ENCODE measurements around the gene HDAC9. TPM values are rescaled to one million over a fixed set of nuclear protein-coding genes. Genes with fewer than 3 reads are reported as not detected.

HDAC9 gene
- total RNA-seq, 2 experiments from 2014 or later, result not detected

- DNase-seq, result no peak
- CTCF ChIA-PET, result no interaction called here
- H3K36me3 Mint-ChIP-seq (ENCODE audit: low read depth), result no peaks in the 10 kb centered on the region
- H3K4me1 Mint-ChIP-seq (ENCODE audit: low read depth), result no peaks in the 10 kb centered on the region
- no peaks in the 10 kb centered on the region for H3K9me3 Mint-ChIP-seq
- H3K4me3 Mint-ChIP-seq, result no peak overlapping the region
- no peak overlapping the region for H3K27ac Mint-ChIP-seq
- H3K27me3 Mint-ChIP-seq (ENCODE audit: low read depth), result no peaks in the 10 kb centered on the region
- intact Hi-C loops (cut with micrococcal nuclease), result no loop called here
Observed at GRCh38 chr7:18756378-18757050, 261.0 kb downstream of the HDAC9 start.

- H3K4me1 Mint-ChIP-seq (ENCODE audit: low read depth), result no peaks in the 10 kb centered on the region
- no peak overlapping the region for H3K27ac Mint-ChIP-seq
- H3K9me3 Mint-ChIP-seq, result no peaks in the 10 kb centered on the region
- CTCF ChIA-PET, result no interaction called here
- DNase-seq, result no peak
- no peaks in the 10 kb centered on the region for H3K27me3 Mint-ChIP-seq (ENCODE audit: low read depth)
- H3K4me3 Mint-ChIP-seq, result no peak overlapping the region
- no peaks in the 10 kb centered on the region for H3K36me3 Mint-ChIP-seq (ENCODE audit: low read depth)
- intact Hi-C loops (cut with micrococcal nuclease), result no loop called here
Observed at GRCh38 chr7:18760046-18760445, 264.5 kb downstream of the HDAC9 start.

- intact Hi-C loops (cut with micrococcal nuclease), result no loop called here
- Mint-ChIP-seq H3K9me3 (no peaks in the 10 kb centered on the region), H3K4me3 (no peak overlapping the region), H3K36me3 (ENCODE audit: low read depth) (no peaks in the 10 kb centered on the region), H3K27ac (no peak overlapping the region), H3K27me3 (ENCODE audit: low read depth) (no peaks in the 10 kb centered on the region), H3K4me1 (ENCODE audit: low read depth) (no peaks in the 10 kb centered on the region)
- CTCF ChIA-PET, result no interaction called here
- DNase-seq, result no peak
Observed at GRCh38 chr7:18760631-18761445, 265.3 kb downstream of the HDAC9 start.

GRCh38 chr7:18762189-18762588 lies 266.6 kb downstream of the HDAC9 start:
- no peaks in the 10 kb centered on the region for H3K36me3 Mint-ChIP-seq (ENCODE audit: low read depth)
- no peaks in the 10 kb centered on the region for H3K4me1 Mint-ChIP-seq (ENCODE audit: low read depth)
- no peaks in the 10 kb centered on the region for H3K27me3 Mint-ChIP-seq (ENCODE audit: low read depth)
- CTCF ChIA-PET, result no interaction called here
- H3K4me3 Mint-ChIP-seq, result no peak overlapping the region
- no peak overlapping the region for H3K27ac Mint-ChIP-seq
- no peak for DNase-seq
- no peaks in the 10 kb centered on the region for H3K9me3 Mint-ChIP-seq
- intact Hi-C loops (cut with micrococcal nuclease), result no loop called here

DNA sequence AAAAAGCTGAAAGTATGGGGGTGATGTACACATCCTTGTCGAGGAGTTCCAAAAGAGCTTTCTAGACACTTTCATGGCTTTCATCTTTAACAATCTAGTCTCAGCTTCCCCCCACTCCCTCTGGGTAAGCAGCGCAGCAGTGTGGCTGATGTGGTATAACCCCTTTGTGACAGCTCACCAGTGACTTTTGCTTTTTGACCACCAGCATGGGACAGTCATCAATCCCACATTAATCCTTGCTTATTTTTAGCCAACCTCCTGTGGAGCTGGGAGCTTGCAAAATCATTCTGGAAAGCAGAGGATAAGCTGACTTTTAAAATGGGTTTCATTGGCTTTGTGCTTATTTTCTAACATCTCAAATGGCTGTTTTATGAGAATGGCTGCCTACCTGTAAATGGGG lies 272.7 kb downstream of the HDAC9 start:
- Mint-ChIP-seq H3K9me3 (no peaks in the 10 kb centered on the region), H3K4me1 (ENCODE audit: low read depth) (no peaks in the 10 kb centered on the region), H3K27me3 (ENCODE audit: low read depth) (no peaks in the 10 kb centered on the region), H3K36me3 (ENCODE audit: low read depth) (no peaks in the 10 kb centered on the region), H3K27ac (no peak overlapping the region), H3K4me3 (no peak overlapping the region)
- no peak for DNase-seq
- CTCF ChIA-PET, result no interaction called here
- intact Hi-C loops (cut with micrococcal nuclease), result no loop called here

DNA sequence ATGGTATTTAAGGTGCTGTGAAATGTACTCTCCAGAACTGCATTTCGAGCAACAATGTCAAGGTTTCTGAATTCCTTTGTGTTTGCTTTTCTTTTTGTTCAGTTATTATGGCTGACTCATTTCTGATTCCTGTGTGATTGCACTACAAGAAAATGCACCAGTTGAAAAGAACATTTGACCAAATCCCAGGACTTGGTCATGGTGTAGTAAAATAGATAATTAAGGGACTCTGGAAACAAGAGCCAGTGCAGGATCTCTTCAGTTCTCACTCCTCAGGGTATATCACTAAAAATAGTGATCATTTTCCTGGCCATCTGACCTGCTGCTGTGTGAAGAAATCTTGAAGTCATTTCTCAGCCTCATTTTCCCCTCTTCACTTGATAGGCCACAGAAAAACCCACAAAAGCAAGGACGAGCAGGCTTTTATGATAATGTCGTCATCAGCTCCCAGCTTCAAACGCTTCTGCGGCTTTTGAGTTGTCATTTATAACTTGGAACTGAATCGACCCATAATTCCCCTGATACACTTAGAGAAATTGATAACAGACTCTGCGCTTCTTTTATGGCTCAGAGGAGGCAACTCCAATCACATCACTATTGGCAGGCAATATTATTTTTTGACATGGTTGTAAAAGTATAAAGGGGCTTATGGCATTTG lies 274.7 kb downstream of the HDAC9 start:
- no peak overlapping the region for H3K4me3 Mint-ChIP-seq
- no peaks in the 10 kb centered on the region for H3K36me3 Mint-ChIP-seq (ENCODE audit: low read depth)
- DNase-seq, result no peak
- CTCF ChIA-PET, result no interaction called here
- H3K4me1 Mint-ChIP-seq (ENCODE audit: low read depth), result no peaks in the 10 kb centered on the region
- H3K9me3 Mint-ChIP-seq, result no peaks in the 10 kb centered on the region
- no peaks in the 10 kb centered on the region for H3K27me3 Mint-ChIP-seq (ENCODE audit: low read depth)
- H3K27ac Mint-ChIP-seq, result no peak overlapping the region
- intact Hi-C loops (cut with micrococcal nuclease), result no loop called here

DNA sequence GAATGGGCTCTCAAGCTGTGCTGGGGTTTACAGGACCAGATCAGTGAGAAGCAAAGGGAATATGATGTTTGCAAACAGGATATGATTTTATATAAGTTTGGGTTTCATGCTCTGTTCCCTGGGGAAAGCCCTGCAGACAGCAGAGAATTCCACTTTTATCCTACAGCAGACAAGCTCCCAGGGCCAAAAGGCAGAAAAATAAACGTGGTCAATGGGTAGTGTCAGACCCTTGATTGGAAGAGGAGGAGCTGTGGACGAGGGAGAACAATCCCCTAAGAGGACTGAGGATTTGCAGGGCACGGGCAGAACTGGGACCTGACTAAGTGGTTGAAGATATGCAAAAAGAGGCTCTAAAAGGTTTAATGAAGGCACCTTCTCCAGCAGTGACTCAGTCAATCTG lies 275.3 kb downstream of the HDAC9 start:
- no peak for DNase-seq
- CTCF ChIA-PET, result no interaction called here
- Mint-ChIP-seq H3K36me3 (ENCODE audit: low read depth) (no peaks in the 10 kb centered on the region), H3K4me1 (ENCODE audit: low read depth) (no peaks in the 10 kb centered on the region), H3K9me3 (no peaks in the 10 kb centered on the region), H3K27me3 (ENCODE audit: low read depth) (no peaks in the 10 kb centered on the region), H3K27ac (no peak overlapping the region), H3K4me3 (no peak overlapping the region)
- intact Hi-C loops (cut with micrococcal nuclease), result no loop called here

- Mint-ChIP-seq H3K27me3 (ENCODE audit: low read depth) (no peaks in the 10 kb centered on the region), H3K36me3 (ENCODE audit: low read depth) (no peaks in the 10 kb centered on the region), H3K4me1 (ENCODE audit: low read depth) (no peaks in the 10 kb centered on the region), H3K4me3 (no peak overlapping the region), H3K27ac (no peak overlapping the region), H3K9me3 (no peaks in the 10 kb centered on the region)
- DNase-seq, result no peak
- CTCF ChIA-PET, result no interaction called here
- intact Hi-C loops (cut with micrococcal nuclease), result no loop called here
Observed at GRCh38 chr7:18771834-18772566, 276.5 kb downstream of the HDAC9 start.

- CTCF ChIA-PET, result no interaction called here
- intact Hi-C loops (cut with micrococcal nuclease), result no loop called here
- Mint-ChIP-seq H3K27me3 (ENCODE audit: low read depth) (no peaks in the 10 kb centered on the region), H3K36me3 (ENCODE audit: low read depth) (no peaks in the 10 kb centered on the region), H3K4me3 (no peak overlapping the region), H3K27ac (no peak overlapping the region), H3K9me3 (no peaks in the 10 kb centered on the region), H3K4me1 (ENCODE audit: low read depth) (no peaks in the 10 kb centered on the region)
- no peak for DNase-seq
Observed at GRCh38 chr7:18772567-18772965, 277.0 kb downstream of the HDAC9 start.

DNA sequence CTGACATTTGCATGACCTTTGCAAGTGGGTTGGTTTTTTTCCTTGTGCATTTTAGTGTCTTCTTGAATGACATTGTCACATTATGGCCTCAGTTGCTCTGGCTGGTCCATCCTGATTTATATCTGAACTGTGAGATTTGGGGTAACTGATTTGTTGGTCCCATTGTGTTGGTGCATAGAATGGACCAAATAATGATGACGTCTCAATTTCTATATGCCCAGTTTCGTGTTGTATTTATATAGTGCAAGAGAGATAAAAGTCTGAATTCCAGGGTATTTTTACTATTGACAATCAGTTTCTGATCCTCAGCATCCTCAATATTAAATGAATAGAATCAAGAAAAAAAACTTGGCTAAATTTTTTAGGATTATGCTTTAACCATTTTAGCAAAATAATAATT lies 281.8 kb downstream of the HDAC9 start:
- DNase-seq, result no peak
- H3K27me3 Mint-ChIP-seq (ENCODE audit: low read depth), result no peaks in the 10 kb centered on the region
- intact Hi-C loops (cut with micrococcal nuclease), result no loop called here
- H3K4me1 Mint-ChIP-seq (ENCODE audit: low read depth), result no peaks in the 10 kb centered on the region
- CTCF ChIA-PET, result no interaction called here
- H3K27ac Mint-ChIP-seq, result no peak overlapping the region
- H3K4me3 Mint-ChIP-seq, result no peak overlapping the region
- H3K9me3 Mint-ChIP-seq, result no peaks in the 10 kb centered on the region
- H3K36me3 Mint-ChIP-seq (ENCODE audit: low read depth), result no peaks in the 10 kb centered on the region

GRCh38 chr7:18778594-18778993 lies 283.0 kb downstream of the HDAC9 start:
- intact Hi-C loops (cut with micrococcal nuclease), result no loop called here
- CTCF ChIA-PET, result no interaction called here
- no peak overlapping the region for H3K4me3 Mint-ChIP-seq
- no peak overlapping the region for H3K27ac Mint-ChIP-seq
- no peaks in the 10 kb centered on the region for H3K4me1 Mint-ChIP-seq (ENCODE audit: low read depth)
- H3K9me3 Mint-ChIP-seq, result no peaks in the 10 kb centered on the region
- H3K36me3 Mint-ChIP-seq (ENCODE audit: low read depth), result no peaks in the 10 kb centered on the region
- no peaks in the 10 kb centered on the region for H3K27me3 Mint-ChIP-seq (ENCODE audit: low read depth)
- no peak for DNase-seq

- H3K36me3 Mint-ChIP-seq (ENCODE audit: low read depth), result no peaks in the 10 kb centered on the region
- no peaks in the 10 kb centered on the region for H3K4me1 Mint-ChIP-seq (ENCODE audit: low read depth)
- no peaks in the 10 kb centered on the region for H3K27me3 Mint-ChIP-seq (ENCODE audit: low read depth)
- H3K27ac Mint-ChIP-seq, result no peak overlapping the region
- intact Hi-C loops (cut with micrococcal nuclease), result no loop called here
- no peak for DNase-seq
- CTCF ChIA-PET, result no interaction called here
- H3K9me3 Mint-ChIP-seq, result no peaks in the 10 kb centered on the region
- no peak overlapping the region for H3K4me3 Mint-ChIP-seq
Observed at GRCh38 chr7:18780266-18780665, 284.7 kb downstream of the HDAC9 start.
